ENCODE results near the gene DNAI7.

DNAI7 gene

GRCh38 chr12:25079393-25079792, 115.6 kb downstream of the DNAI7 start:
- TF ChIP-seq CTCF (IDR thresholded peaks at IDR 0.05; ENCODE audit: insufficient read depth, low read depth, low read length, missing control alignments) = no peak
- DNase-seq (ENCODE audit: low read depth) = no peak
- H3K4me3 ChIP-seq (ENCODE audit: low read depth, low read length) = no peak overlapping the region

DNA sequence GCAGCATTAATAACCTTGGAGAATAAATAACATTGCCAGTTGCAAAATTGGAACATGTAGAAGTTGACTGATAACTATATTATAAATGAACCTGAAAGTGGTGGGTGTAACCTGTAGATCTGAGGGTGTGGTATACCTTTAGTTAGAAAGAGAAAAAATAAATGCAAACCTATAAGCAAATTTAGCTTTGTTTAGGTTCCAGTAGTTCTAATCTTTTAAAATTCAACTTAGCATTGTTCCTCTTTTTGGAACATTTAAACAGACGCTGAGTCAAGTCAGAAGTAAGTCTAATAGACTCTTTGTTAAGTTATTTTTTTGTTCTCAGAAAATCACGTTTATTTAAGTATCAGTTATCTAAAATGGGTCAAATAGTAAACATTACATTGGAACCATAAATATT, 120.0 kb downstream of the DNAI7 start:
- DNase-seq (ENCODE audit: low read depth) = no peak
- no peak for TF ChIP-seq CTCF (IDR thresholded peaks at IDR 0.05; ENCODE audit: insufficient read depth, low read depth, low read length, missing control alignments)
- H3K4me3 ChIP-seq (ENCODE audit: low read depth, low read length) = no peak overlapping the region

- no peak overlapping the region for H3K4me3 ChIP-seq (ENCODE audit: low read depth, low read length)
- no peak for TF ChIP-seq CTCF (IDR thresholded peaks at IDR 0.05; ENCODE audit: insufficient read depth, low read depth, low read length, missing control alignments)
- DNase-seq (ENCODE audit: low read depth) = no peak
Observed at GRCh38 chr12:25074113-25074512, 120.8 kb downstream of the DNAI7 start.

DNA sequence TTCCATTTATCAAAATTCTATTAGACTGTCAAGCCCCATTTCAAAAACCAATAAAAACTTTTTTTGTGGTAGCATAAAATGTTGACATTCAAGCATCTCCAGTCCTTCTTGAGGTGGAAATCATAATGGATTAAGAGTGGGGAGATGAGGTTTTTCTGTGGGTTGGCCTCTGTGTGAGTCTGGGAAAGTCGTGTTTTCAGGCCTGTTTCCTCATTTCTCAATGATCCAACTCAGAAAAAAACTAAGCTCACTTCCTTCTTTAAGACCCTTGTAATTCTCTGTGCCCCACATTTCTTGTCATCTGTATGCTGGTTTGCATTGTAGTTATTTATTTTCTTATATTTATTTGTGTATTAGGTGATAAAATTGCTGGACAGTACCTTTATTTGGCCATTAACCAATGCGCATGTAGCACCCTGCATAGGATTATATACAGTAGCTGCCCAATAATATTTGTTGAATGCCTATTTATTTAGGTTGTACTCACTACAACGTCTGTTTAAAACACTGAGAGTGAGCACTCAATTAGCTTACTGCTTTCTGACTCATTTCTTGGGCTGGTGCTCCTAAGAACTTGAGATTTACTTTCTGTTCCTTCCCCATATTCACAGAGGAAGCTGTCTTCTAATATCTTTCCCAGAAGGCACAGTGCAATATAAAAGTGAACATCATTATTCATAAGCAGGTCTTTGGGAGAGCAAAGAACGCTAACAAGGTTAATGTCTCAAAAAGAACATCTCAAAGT, 121.9 kb downstream of the DNAI7 start:
- DNase-seq (ENCODE audit: low read depth) = no peak
- H3K4me3 ChIP-seq (ENCODE audit: low read depth, low read length) = no peak overlapping the region
- TF ChIP-seq CTCF (IDR thresholded peaks at IDR 0.05; ENCODE audit: insufficient read depth, low read depth, low read length, missing control alignments) = no peak

- no peak for DNase-seq (ENCODE audit: low read depth)
- no peak for TF ChIP-seq CTCF (IDR thresholded peaks at IDR 0.05; ENCODE audit: insufficient read depth, low read depth, low read length, missing control alignments)
- H3K4me3 ChIP-seq (ENCODE audit: low read depth, low read length) = no peak overlapping the region
Observed at GRCh38 chr12:25071366-25071765, 123.6 kb downstream of the DNAI7 start.

DNA sequence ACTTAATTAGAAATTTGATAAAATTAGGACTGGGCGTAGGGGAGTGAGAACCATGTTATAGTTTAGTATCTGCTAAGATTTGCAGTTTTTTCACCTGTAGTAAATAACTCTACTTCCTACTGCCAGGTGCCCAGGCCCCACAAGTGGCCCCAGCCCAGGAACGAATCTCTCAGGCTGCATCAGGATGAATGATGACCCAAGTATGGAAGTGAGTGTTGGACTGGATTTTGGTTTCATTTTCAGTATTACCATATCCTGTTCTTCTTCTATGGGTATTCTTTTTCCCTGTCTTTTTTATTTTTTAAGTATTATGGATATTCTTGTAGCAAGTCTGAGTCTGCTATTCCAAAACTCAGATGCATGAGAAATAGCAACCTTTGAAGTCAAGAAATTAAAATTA, 125.7 kb downstream of the DNAI7 start:
- no peak overlapping the region for H3K4me3 ChIP-seq (ENCODE audit: low read depth, low read length)
- TF ChIP-seq CTCF (IDR thresholded peaks at IDR 0.05; ENCODE audit: insufficient read depth, low read depth, low read length, missing control alignments) = no peak
- no peak for DNase-seq (ENCODE audit: low read depth)

DNA sequence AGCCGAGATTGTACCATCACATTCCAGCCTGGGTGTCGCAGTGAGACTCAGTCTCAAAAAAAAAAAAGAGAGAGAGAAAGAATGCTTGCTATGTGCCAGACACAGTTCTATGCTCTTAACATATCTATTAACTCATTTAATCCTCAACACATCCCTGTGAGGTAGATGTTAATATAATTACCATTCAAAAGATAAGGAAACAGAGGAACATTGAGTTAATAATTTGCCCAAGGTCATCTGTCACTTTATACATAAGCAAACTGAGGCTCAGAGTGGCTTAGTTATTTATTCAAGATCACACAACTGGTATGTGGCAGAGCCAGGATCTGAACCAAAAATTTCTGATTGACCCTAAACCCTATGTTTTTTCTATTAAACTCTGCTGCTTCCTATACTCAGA, 129.9 kb downstream of the DNAI7 start:
- TF ChIP-seq CTCF (IDR thresholded peaks at IDR 0.05; ENCODE audit: insufficient read depth, low read depth, low read length, missing control alignments) = no peak
- H3K4me3 ChIP-seq (ENCODE audit: low read depth, low read length) = no peak overlapping the region
- DNase-seq (ENCODE audit: low read depth) = no peak

Measured in GM12865 (cell line).